ENCODE results near the gene SMU1. TPM values are rescaled to one million over a fixed set of nuclear protein-coding genes. Genes with fewer than 3 reads are reported as not detected.

The SMU1 gene
- total RNA-seq, 2 experiments from 2014 or later, result 22.0 to 27.9 TPM

- BruUV-seq (replicated peaks), result no TSS peak
- H3K4me3 ChIP-seq (ENCODE audit: low read depth, low read length, poor library complexity, severe bottlenecking), result no peak overlapping the region
- intact Hi-C loops (cut with micrococcal nuclease; ENCODE audit: unreplicated experiment), result no loop called here
- H3K27ac ChIP-seq (ENCODE audit: low read depth, low read length, poor library complexity, severe bottlenecking), result no peak overlapping the region
- no peak overlapping the region for H3K4me2 ChIP-seq (ENCODE audit: low read length)
- TF ChIP-seq CTCF (conservative IDR thresholded peaks at IDR 0.05; ENCODE audit: low read length) (no peak), EZH2phosphoT487 (IDR thresholded peaks at IDR 0.05; ENCODE audit: borderline replicate concordance, low read depth, low read length) (no peak)
- H3K9me3 ChIP-seq (ENCODE audit: low read length), result no peaks in the 10 kb centered on the region
- no peaks in the 10 kb centered on the region for H4K20me1 ChIP-seq (ENCODE audit: insufficient read depth, low read length)
- H3K79me2 ChIP-seq (ENCODE audit: insufficient read depth, low read depth, low read length), result no peaks in the 10 kb centered on the region
- peaks cover 10% of the 10 kb centered on the region for H3K4me1 ChIP-seq (ENCODE audit: insufficient read depth, low read length, poor library complexity, severe bottlenecking)
- no peaks in the 10 kb centered on the region; the same call in 1 of the 2 replicates for H3K9me2 ChIP-seq (ENCODE audit: insufficient read depth, low read length)
- POLR2A ChIA-PET, result interaction anchor here (0.9 kb wide), 1 partner anchor 8 kb away, joined by 4 read pairs; no protein-coding TSS in a partner anchor
- no peaks in the 10 kb centered on the region for H3K36me3 ChIP-seq (ENCODE audit: insufficient read depth, low read length)
- H2AFZ ChIP-seq (ENCODE audit: low read length), result no peak overlapping the region
- CTCF ChIA-PET (ENCODE audit: unreplicated experiment), result no interaction called here
- DNase-seq (ENCODE audit: low spot score), result no peak
These were observed 27.2 kb upstream of the SMU1 start for GRCh38 chr9:33103501-33104281.

GRCh38 chr9:33102551-33103210 lies 26.2 kb upstream of the SMU1 start:
- no peak for DNase-seq (ENCODE audit: low spot score)
- no peak overlapping the region for H2AFZ ChIP-seq (ENCODE audit: low read length)
- H3K4me3 ChIP-seq (ENCODE audit: low read depth, low read length, poor library complexity, severe bottlenecking), result no peak overlapping the region
- no peaks in the 10 kb centered on the region for H3K79me2 ChIP-seq (ENCODE audit: insufficient read depth, low read depth, low read length)
- no peak overlapping the region for H3K4me2 ChIP-seq (ENCODE audit: low read length)
- H3K4me1 ChIP-seq (ENCODE audit: insufficient read depth, low read length, poor library complexity, severe bottlenecking), result peaks cover 9% of the 10 kb centered on the region
- H3K36me3 ChIP-seq (ENCODE audit: insufficient read depth, low read length), result no peaks in the 10 kb centered on the region
- ChIA-PET CTCF (ENCODE audit: unreplicated experiment) (no interaction called here), POLR2A (no interaction called here)
- no peak overlapping the region for H3K27ac ChIP-seq (ENCODE audit: low read depth, low read length, poor library complexity, severe bottlenecking)
- no peaks in the 10 kb centered on the region for H3K9me3 ChIP-seq (ENCODE audit: low read length)
- H4K20me1 ChIP-seq (ENCODE audit: insufficient read depth, low read length), result no peaks in the 10 kb centered on the region
- H3K9me2 ChIP-seq (ENCODE audit: insufficient read depth, low read length), result no peaks in the 10 kb centered on the region; the same call in 1 of the 2 replicates
- BruUV-seq (replicated peaks), result no TSS peak
- TF ChIP-seq EZH2phosphoT487 (IDR thresholded peaks at IDR 0.05; ENCODE audit: borderline replicate concordance, low read depth, low read length), result no peak
- no peak for TF ChIP-seq CTCF (conservative IDR thresholded peaks at IDR 0.05; ENCODE audit: low read length)
- intact Hi-C loops (cut with micrococcal nuclease; ENCODE audit: unreplicated experiment), result no loop called here

All from OCI-LY7 (cell line).